ENCODE data around the gene ZNF316.
A peak's percentile ranks its signal among the peaks of the same experiment; 100 is the strongest.
"Not testable (repeated sequence)": the region's sequence is repeated elsewhere in the genome, so short reads cannot be mapped to it uniquely, and the experiment has no call there.

Gene ZNF316

DNA sequence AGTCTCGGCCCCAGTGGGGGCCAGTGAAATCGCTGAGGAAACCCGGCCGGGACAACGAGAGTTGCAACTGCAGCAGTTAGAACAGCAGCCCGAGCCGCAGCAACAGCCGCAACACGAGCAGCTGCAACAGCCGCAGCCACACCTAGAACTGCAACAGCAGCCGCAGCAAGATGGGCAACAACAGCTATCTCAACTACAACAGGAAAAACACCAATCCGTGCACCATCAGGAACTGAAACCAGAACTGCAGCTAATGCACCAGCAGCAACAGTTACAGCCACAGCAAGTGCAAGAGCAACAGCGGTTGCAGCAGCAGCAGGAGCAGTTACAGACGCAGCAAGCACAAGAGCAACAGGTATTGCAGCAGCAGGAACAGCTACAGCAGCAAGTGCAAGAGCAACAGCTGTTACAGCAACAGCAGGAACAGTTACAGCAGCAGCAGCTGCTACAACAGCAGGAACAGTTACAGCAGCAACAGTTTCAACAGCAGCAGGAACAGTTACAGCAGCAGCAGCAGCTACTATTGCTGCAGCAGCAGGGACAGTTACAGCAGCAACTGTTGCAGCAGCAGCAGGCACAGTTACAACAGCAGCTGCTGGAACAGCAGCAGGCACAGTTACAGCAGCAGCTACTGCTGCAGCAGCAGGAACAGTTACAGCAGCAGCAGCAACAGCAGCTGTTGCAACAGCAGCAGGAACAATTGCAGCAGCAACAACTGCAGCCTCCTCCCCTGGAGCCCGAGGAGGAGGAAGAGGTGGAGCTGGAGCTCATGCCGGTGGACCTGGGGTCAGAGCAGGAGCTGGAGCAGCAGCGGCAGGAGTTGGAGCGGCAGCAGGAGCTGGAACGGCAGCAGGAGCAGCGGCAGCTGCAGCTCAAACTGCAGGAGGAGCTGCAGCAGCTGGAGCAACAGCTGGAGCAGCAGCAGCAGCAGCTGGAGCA, 15.7 kb upstream of the ZNF316 start:
- DNase-seq (ENCODE audit: low read depth in 2 of 2) = no peak

DNA sequence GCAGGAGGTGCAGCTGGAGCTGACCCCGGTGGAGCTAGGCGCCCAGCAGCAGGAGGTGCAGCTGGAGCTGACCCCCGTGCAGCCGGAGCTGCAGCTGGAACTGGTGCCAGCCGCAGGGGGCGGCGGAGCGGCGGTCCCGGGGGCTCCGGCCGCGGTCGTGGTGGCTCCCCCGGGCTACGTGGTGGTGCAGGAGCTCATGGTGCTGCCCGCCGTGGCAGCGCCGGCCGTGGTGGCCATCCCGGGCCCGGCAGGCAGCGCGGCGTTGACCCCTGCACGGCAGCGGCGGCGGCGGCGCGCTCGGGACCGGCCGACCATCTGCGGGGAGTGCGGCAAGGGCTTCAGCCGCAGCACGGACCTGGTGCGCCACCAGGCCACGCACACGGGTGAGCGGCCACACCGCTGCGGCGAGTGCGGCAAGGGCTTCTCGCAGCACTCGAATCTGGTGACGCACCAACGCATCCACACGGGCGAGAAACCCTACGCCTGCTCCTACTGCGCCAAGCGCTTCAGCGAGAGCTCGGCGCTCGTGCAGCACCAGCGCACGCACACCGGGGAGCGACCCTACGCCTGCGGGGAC, 14.9 kb upstream of the ZNF316 start:
- DNase-seq (ENCODE audit: low read depth in 2 of 2) = no peak

DNA sequence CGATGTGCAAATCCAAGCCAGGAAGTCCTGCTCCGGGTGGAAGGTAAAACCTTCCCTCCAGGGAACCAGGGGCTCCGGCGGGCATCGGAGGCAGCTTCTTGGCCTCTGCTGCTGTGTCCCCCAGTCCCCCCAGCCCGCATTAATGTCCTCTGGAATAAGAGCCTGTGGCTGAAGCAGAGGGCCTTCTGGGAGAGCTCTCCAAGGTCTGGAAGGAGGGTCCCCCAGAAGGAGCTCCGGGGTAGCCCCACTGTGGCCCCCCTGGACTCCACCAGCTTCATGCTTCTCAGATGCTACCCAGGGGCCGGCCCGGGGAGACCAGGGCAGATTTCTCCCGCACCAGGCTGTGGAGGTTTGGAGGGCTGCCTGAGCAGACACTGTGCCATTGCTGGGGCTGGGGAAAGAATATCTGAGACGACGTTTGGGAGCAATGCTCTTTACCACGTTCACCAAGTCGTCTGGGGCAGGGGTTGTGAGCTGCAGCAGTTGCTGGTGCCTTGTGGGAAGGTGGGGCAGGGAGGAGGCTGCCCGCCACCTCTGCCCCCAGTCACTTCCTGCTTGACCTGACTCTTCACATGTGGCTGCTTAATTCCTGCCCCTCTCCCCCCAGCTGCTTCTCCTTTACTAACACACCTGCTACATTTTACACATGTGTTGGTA, 13.4 kb upstream of the ZNF316 start:
- peak in 1 of 2 donors; percentile 13 for DNase-seq (ENCODE audit: low read depth in 2 of 2)

DNA sequence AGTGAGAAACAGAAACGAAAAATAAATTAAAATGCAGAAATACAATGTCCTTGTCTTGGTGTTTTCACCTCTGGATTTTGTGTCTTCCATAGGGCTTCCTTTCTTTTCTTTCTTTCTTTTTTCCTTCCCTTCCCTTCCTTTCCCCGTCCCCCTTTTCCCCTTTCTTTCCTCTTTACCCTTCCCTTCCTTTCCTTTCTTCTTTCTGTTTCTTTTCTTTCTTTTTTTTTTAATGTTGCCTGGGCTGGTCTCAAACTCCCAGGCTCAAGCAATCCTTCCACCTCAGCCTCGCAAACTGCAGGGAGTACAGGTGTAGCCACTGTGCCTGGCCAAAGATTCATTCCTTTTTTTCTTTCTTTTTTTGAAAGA, 12.9 kb upstream of the ZNF316 start:
- DNase-seq (ENCODE audit: low read depth in 2 of 2) = no peak

DNA sequence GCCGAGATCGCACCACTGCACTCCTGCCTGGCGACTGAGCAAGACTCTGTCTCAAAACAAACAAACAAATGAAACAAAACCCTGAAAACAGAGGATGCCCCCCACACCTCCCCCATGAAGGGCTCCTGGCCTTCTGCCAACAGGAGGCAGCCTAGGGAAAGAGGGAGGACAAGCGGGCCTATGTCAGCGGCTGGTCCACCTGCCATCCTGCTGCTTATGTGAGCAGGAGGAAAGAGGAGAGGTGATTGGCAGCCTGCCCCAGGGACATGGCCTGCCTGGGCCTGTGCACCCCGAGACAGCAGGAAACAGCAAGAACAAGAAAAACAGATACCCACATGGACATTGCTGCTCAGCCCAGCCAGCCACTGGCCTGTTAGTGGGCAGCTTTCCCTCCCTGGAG, 9.1 kb upstream of the ZNF316 start:
- no peak for DNase-seq (ENCODE audit: low read depth in 2 of 2)

DNA sequence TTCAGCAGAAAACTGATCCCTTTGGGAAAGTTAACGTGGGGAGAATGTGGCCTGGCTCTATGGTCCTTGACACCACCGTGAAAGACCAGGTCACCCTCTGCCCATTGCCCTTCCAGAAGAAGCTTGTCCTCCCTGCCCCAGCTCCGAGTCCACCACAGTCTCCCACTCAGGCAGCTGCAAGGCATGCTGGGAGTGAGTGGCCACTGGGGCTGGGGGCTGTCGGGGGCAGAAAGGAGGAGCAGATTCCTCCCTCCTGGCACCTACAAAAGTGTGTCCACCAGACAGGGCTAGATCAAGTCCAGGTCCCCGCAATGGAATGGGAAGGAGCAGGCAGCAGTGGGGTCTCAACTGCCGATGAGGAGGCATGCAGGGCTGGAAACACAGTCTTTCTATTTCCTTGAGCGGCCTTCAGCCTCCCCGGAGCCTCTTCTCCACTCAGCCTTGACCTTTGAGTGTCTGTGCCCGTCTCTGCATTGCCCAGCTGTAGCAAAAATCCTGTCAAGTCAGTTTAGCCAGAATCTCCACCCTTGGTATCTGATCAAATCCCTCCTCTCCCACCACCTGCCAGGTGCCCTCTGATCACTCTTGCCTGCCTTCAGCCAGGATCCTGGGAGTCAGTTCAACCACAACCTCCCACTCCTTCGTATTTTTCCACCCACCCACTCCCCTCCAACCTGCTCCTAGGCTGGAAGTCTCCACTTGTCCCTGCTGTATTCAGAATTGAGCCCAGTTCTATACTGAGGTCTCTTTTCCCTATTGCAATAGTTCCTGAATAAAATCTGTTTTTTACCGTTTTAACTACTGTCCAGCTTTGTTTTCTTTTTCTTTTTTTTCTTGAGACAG, 6.9 kb upstream of the ZNF316 start:
- no peak for DNase-seq (ENCODE audit: low read depth in 2 of 2)

DNA sequence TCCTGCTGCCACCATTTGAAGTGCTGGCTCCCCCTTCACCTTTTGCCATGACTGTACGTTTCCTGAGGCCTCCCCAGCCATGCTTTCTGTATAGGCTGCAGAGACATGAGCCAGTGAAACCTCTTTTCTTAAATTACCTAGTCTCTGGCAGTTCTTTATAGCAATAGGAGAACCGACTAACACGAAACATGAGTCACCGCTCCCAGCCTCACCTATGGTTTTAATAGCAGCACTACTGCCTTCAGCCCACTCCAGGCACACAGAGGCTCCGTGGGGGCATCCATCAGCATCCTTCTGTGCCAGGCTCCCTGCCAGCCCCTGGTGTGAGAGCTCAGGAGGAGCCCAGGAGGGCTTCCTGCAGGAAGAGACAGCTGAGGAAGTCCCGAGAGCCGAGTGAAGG, 5.5 kb upstream of the ZNF316 start:
- no peak for DNase-seq (ENCODE audit: low read depth in 2 of 2)

DNA sequence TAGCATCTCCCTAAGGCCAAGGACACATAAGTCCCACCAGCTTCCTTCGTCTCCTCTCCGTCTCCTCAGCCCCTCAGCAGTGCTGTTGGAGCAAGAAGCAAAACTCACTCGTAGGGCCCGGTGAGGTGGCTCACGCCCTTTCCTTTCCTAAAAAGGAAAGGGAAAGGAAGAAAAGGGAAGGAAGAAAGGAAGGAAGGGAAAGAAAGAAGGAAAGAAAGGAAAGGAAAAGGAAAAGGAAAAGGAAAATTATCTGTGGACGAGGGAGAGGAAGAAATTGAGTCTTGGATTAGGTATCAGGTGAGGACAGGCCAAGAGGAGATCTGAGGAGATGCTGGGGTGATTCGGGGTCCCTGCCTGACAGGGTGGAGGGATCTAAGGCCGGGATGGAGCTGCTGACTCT, 3.1 kb upstream of the ZNF316 start:
- DNase-seq (ENCODE audit: low read depth in 2 of 2) = no peak

DNA sequence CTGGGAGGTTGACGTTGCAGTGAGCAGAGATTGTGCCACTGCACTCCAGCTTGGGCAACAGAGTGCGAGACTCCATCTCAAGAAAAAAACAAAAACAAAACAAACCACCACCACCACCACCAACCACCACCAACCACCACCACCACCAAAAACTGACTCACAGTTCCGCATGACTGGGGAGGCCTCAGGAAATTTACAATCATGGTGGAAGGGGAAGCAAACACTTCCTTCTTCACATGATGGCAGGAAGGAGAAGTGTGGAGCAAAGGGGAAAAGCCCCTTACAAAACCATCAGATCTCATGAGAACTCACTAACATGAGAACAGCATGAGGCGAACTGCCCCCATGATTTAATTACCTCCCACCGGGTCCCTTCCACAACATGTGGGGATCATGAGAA, 2.1 kb upstream of the ZNF316 start:
- DNase-seq (ENCODE audit: low read depth in 2 of 2) = not testable (repeated sequence)

DNA sequence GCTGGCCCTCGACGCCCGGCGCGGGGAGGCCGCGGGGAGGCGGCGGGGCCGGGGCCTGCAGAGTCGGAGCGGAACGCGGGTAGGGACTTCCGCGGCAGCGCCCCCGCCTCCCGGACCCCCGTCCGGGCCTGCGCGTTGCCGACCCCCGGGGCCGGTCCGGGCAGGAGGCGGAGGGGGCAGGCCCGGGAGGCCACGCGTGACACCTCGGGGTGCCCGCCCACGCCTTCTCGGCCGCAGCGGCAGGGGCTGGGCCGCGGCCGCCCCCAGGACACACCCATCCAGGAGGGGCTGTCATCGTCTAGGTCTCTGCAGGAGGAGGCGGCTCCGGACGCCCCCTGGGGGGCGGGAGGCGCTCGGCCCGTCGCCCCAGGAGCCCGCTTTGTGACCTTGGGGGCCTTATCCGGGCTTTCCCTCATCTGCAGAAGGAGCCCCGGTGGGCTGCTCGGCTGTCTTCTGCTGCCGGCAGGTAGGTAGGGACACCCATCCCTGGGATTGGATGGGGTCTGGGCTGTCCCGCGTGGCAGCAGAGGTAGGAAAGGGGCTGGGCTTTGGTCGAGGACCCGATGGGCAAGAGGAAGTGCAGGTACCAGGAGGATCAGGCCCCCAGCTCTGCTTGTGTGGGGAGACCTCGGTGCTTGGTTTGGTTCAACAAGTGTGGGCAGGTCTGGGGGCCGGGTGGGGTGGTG, 569 bp downstream of the ZNF316 start:
- DNase-seq (ENCODE audit: low read depth in 2 of 2) = peak; percentile 27 to 68

DNA sequence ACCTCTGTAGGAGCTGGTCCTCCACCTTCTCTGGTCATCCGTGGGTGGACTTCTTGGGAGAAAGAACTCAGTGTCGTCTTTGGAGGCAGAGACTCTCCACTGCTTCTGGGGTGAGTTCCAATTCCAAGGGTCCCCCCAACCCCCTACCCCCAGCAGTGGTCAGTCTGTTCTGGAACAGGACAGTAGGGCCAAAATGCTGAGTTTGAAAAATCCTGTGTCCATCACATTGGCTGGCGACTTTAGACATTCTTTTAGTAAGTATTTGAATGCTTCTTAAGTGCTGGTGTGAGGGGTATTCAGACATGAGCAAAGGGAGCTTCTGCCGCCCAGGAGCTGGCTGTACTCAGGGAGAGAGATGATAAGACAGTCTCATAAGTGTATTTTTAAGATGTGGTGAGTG, 1.9 kb downstream of the ZNF316 start:
- DNase-seq (ENCODE audit: low read depth in 2 of 2) = no peak

DNA sequence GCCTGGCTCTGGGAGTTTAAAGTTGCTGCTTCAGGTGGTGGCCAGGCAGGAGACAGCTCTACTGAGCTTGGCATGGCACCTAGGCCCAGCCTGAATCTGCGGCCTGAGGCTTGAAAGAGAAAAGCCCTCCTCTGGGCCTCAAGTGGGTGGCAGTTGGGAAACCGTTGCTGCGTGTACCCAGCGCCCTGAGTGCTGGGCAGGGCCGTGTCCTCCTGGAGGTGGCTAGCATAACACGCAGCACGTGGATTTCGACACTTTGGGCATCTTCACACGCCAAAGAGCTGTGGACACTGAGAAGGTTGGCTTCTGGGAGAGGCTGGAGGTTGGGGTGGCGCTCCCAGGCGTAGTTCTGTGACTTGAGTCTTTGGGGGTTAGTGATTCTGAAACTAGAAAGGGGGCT, 2.5 kb downstream of the ZNF316 start:
- no peak for DNase-seq (ENCODE audit: low read depth in 2 of 2)

DNA sequence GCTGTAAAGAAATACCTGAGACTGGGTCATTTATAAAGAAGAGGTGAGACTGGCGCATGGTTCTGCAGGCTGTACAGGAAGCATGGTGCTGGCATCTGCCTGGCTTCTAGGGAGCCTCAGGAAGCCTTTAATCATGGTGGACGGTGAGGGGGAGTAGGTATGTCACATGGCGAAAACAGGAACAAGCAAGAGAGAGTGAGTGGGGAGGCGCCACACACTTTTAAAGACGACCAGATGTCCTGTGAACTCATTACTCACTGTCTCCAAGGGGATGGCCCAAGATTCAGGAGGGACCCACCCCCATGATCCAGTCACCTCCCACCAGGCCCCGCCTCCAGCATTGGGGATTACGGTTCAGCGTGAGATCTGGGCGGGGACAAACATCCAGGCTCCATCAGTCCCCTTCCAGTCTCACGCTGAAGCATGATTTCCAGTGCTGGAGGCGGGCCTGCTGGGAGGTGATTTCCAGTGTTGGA, 3.2 kb downstream of the ZNF316 start:
- peak; percentile 8 to 21 for DNase-seq (ENCODE audit: low read depth in 2 of 2)

DNA sequence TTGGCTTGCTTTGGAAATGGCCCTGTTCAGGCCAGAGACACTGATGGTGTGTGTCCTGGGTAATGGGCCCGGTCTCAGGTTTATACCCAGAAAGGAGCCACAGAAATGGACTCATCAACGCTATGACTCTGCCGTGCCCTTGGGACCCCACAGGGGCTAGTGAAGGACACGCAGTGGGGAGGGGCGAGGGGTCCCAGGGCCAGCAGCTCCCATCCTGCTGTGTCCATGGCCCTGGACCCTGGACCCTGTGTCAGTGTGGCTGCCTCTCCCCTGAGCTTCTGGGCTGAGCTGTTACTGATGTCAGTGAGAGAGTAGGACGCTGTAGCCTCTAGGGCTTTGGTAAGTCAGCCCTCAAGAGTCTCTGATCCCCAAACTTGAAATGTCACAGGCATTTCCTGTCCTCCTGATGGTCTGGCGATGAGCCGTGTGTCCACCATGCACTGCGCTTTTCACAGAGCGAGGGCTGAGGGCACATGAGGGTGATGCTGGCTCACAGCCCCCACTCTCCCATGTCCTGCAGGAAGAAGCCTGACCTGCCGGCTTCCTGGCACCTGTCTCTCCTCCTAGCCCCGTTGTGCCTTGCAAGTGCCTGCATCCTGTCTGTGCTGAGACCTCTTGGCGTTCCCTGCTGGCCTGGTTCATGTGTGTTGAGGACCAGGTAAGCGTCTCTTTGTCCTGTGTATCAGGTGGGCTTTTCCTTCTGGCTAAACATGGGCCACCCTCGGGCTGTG, 4.4 kb downstream of the ZNF316 start:
- no peak for DNase-seq (ENCODE audit: low read depth in 2 of 2)

DNA sequence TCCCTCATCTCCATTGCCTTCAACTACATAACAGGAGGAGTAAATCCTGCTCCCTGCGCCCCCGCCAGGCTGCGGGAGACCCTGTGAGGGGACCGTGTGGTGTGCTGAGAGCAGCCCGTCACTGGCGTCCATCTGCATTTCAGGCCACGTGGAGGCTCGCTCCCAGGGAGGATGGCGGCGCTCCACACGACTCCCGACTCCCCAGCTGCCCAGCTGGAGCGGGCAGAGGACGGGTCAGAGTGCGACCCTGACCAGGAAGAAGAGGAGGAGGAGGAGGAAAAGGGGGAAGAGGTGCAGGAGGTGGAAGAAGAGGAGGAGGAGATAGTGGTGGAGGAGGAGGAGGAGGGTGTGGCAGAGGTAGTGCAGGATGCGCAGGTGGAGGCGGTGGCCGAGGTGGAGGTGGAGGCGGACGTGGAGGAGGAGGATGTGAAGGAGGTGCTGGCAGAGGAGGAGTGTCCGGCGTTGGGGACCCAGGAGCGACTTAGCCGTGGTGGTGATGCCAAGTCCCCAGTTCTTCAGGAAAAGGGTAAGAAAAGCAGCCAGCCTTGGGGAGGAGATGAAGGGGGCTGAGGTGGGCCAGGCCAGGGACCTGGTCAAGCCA, 5.2 kb downstream of the ZNF316 start:
- no peak for DNase-seq (ENCODE audit: low read depth in 2 of 2)

DNA sequence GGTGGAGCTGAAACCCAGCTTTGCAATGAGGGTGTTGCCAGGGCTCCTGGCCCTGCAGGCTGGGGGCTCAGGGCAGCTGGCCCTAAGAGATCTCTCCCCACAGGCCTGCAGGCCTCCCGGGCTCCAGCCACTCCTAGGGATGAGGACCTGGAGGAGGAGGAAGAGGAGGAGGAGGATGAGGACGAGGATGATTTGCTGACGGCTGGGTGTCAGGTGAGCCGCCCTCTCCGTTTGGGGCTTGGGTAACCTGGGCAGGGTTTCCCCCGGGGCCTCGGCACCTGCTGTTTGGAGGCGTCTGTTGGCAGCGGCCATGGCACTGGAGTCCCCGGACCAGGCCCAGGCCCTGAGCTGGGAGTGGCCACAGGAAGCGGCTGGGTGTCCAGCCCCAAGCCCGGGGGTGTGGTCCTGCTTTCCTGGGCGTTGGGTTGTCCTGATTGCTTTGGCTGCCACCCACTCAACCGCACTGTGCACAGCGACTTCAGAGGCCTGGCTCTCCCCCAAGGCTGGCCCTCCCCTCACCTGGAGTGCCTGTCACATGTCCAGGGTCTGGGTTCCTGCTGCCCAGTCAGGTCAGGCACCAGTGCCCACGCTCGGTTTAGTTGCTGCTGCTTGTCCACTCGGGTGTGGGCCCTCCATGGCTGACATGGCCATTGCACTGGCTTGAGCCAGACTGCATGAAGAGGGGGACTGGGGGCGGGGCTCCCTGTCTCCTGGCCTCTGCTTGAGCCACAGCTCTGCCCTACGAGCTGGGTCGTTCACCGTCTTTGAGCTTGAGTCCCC, 5.9 kb downstream of the ZNF316 start:
- no peak for DNase-seq (ENCODE audit: low read depth in 2 of 2)

DNA sequence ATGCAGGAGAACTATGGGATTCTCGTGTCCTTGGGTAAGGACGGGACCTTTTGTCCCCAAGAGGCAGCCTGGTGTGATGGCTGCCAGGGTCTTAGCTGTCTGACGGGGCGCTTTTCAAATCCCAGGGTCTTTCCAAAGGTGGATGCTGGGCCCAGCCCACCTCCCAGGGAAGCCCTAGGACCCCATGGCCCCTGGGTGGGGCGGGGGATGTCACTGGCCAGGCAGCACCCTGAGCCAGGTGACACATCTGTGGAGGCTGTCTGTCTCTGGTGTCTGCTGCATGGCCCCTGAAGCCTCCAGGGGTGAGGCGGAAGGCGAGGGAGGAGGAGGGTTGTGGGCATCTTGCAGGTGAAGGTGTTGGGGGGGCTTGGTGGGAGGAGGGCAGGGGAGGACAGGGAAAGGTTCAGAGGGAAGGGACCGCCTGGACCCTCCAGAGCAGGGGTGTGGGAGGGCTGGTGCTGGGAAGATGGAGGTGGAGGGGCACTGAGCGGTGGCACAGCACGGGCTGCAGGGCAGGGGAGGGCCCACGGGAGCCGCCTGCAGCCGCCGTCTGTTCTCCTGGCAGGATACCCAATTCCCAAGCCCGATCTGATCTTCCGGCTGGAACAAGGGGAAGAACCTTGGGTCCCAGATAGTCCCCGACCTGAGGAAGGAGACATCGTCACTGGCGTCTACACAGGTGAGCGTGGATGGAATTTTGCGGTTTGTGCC, 7.0 kb downstream of the ZNF316 start:
- DNase-seq (ENCODE audit: low read depth in 2 of 2) = no peak

DNA sequence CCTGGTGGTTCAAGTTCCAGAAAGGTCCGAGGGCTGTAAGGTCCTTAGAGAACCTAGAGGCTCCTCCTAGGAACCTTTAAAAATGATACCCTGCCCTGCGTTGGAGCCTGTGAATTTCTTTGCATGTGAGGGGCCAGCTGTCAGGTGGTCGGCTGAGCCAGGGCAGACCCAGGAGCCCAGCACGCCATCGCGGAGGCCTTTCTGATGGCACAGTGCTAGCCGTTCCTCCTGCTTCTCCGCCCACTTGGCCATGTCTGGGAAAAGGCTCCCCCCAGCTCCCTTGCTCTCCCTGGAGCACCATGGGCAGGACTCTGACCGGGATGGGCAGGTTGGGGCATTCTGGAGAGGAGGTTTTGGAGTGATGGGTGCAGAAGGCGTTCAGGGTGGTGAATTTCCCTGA, 7.6 kb downstream of the ZNF316 start:
- DNase-seq (ENCODE audit: low read depth in 2 of 2) = no peak

DNA sequence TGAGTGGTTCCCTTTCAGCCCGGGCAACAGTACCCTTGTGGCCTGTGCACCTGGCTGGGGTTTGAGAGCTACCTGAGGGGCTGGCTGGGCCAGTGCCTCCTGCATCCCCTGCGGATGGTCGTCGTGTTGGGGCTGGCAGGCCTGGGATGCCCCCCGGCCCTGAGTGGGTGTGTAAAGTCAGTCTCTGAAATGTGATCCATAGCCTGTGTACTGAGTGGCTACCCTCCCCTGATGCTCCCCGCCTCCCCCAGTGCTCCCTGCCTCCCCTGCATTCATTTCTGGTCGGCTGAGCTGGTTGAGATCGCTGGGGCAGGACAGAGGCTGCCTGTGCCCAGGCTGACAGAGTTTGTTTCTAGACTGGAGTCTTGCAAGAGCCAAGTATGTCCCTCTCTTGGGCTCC, 9.3 kb downstream of the ZNF316 start:
- no peak for DNase-seq (ENCODE audit: low read depth in 2 of 2)

All from stimulated activated CD8-positive, alpha-beta memory T cell treated with anti-CD3 and anti-CD28 coated beads, Interleukin-7, amount 100 ng/mL, for 4 hours (primary cell).